NCI-H2081 treated with DMSO at 0.1 percent for 48 hours (cell line): ENCODE measurements around the gene GTSE1.
A peak's percentile ranks its signal among the peaks of the same experiment; 100 is the strongest.
"Not testable (repeated sequence)": the region's sequence is repeated elsewhere in the genome, so short reads cannot be mapped to it uniquely, and the experiment has no call there.

ENCODE experiments used
- DNase-seq: peaks from one replicate; lab custom pipeline; 2025; lab: John Stamatoyannopoulos, UW

GTSE1 gene

DNA sequence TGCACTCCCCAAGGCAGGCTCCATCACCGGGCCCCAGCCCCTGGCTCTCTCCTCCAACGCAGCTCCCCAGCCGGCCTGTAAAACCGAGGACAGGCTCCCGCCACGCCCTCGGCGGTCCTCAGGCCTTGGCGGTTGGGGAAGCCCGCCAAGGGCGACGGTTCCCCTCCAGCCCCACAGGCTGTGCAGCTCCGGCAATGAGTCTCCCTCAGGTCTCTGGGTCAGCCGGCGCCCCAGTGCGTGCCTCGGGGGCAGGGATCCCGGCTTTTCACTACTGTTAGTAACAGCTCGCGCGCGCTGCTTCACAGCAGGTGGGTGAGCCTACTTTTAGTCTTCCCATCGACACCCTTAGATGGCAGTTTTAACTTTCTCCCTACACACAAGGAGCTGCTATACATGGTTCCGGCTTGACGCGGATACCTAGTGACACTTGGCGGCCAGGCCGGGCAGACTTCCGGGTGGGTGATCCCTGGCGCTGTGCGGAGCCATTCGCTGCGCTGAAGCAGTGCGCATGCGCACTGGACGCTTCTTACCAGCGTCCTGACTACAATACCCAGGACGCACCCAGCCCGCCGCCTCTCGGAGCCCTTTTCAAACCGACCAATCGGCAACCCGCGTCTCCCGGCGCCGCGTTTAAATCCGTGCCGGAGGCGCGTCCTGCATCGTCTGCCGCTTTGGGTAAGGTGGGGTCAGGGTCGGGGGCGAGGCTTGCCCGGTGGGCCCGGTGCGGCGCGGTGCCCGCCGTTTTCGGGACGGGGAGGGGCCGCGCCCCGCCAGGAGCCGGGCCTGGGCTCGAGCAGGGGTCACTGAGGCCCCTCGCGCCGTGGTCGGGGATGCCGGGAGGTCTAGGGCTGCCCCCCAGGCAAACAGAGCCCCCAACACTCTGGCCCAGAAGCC, at the start of gene GTSE1:
TSS of gene GTSE1 (plus strand) at position 614 of the 894 bp plus-strand sequence. CDS start 531 bp downstream, outside the sequence.
- DNase-seq: peak; percentile 72

- no peak for DNase-seq
Measured at GRCh38 chr22:46247443-46247975, 49.2 kb upstream of the GTSE1 start.

GRCh38 chr22:46250035-46250782, 46.5 kb upstream of the GTSE1 start, which contains the start of gene CDPF1:
TSS of gene CDPF1 (minus strand) at chr22:46250293. CDS start at chr22:46248284, 2,009 bp downstream.
- no peak for DNase-seq

DNA sequence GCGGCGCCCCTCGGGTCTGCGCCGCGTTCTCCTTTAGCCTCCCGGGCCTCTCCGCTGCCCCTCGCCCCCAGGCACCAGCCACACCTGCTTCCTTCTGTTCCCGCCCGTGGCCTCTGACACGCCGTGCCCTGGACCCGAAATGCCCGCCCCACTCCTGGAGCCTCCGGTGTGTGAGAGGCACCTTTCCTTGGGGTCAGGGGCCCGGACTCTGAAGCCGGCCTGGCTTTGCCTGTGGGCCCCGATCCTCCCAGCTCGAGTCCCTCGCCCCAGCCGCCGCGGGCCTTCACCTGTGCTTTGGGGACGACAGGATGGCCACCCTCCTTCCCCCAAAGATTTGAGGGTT, 45.9 kb upstream of the GTSE1 start:
- DNase-seq: no peak

DNA sequence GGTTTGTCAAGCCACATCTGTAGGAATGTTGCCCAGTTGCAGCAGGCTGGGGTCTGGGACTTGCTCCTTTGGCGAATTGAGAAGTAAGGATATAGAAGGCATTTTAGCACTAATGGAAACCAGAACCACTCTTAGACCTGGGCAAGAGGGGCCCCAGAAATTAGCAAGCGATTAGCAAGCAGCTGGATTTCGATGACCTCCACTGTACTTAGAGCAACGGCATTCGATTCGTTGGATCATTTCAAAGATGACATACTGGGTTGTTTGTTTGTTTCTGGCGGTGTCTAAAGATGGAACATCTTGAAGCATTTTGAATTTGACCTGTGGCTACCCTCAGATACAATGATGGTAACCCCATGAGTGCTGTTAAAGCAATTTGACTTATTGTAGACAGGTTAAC, 45.4 kb upstream of the GTSE1 start:
- no peak for DNase-seq

- DNase-seq: no peak
Measured at GRCh38 chr22:46251816-46252380, 44.8 kb upstream of the GTSE1 start.

- DNase-seq: no peak
Measured at GRCh38 chr22:46256358-46256958, 40.2 kb upstream of the GTSE1 start.

DNA sequence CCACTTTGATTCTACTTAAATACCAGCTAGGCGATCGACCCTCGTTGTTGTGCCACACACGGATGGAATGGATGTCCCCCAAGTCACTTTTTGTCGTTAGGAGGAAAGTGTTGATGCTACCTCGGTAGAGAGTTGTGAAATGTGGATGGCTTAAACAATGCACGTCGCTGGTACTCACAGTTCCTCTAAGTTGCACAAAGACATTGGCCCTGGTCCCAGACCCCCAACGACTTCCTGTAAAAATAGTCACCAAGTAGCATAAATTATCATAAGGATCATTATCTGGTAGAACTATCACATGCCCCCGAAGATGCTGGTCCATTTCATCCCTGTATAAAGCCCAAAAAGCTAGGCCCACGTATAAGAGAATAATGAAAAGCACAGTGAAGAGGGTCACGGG, 37.3 kb upstream of the GTSE1 start:
- no peak for DNase-seq

GRCh38 chr22:46260038-46260437, 36.6 kb upstream of the GTSE1 start:
- DNase-seq: no peak

DNA sequence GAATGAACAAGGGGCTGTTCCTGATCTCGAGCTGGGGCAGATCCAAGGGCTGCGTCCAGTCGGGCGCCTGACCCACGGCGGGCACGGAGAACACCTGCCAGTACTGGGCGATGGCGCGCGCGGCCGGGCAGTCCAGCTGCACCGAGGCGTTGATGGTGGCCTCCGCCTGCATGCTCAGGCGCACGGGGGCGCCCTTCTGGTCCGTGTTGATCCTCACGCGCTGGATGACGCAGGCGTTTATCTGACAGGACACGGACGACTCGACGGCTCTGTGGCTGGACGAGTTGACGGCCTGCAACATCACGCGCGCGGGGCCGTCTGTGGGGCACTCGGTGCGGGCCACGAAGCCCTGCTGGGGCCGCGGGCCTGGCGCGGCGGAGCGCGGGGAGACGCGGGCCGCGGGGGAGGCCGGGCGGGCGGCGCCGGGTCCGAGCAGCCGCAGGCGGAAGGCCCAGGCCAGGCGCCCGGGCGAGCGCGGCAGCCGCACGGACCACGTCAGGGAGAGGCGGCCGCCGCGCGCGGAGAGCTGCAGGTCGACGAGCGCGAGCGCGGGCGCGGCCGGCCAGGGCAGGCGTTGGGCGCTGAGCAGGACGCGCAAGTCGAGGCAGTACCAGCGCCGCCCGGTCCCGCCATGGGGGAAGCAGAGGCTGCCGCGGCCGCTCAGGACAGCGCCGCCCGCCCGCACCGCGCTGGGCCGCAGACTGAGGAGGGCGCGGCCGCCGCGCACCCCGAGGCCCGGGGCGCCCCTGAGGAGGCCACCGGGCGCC, 34.0 kb upstream of the GTSE1 start:
- DNase-seq: no peak

- DNase-seq: no peak
Measured at GRCh38 chr22:46263216-46263590, 33.5 kb upstream of the GTSE1 start, which contains the start of gene PKDREJ. TSS of gene PKDREJ (minus strand) at chr22:46263343. CDS start at chr22:46263322, 21 bp downstream.

GRCh38 chr22:46264520-46264919, 32.1 kb upstream of the GTSE1 start:
- DNase-seq: not testable (repeated sequence)

- not testable (repeated sequence) for DNase-seq
Measured at GRCh38 chr22:46265627-46266026, 31.0 kb upstream of the GTSE1 start.

DNA sequence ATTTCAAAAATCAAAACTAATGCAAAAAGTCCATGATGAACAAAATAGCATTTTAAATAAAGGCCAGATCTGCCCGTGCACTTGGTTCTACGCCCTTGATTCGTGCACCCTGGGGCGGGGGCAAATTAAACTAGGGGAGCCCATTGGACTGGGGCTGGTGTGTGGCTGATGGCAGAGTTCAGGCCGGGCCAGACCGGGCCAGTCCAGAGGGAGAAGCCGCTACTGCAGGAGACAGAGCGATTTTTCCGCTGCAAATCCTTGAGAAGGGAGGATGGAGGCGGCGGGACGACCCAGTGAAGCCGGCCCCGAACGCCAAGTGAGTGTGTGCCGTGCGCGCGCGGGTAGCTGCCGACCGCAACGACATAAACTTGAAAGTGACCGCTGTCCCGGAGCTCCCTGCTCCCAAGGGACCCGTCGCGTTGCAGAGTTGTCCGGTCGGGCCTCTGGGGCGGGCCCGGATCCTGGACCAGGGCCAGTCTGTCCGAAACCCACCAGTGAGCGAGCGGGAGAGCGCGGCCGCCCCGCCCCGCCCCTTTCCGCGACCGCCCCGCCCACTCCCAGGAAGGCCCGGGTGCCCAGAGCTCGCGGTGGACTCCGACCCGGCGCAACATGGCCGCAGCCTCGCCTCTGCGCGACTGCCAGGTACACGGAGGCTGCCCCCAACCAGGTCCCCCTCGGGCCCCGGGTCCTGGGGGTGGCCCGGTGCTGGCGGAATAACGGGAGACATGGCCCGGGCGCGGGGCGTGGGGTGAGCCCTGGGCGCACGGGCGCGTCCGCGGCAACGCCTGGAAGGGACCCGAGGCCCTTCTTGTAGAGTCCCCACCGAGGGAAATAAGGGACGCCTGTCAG, 29.0 kb upstream of the GTSE1 start, which contains the start of gene TTC38:
TSS of gene TTC38 (plus strand) at position 578 of the 849 bp plus-strand sequence. CDS start at position 610, 32 bp downstream.
- no peak for DNase-seq

DNA sequence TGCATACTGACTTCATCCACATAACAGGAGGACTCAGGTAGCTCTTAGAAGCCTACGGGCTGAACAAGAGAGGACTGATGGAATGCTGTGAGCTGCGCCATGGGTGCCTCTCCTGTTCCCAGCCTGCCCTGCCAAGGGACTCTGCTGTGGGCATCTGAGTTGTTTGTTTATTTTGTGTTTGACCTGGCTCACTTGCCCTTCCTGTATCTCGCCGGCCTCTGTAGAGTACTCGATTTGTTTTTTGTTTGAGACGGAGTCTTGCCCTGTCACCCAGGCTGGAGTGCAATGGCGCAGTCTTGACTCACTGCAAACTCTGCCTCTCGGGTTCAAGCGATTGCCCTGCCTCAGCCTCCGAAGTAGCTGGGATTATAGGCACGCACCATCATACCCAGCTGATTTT, 27.1 kb upstream of the GTSE1 start:
- no peak for DNase-seq

DNA sequence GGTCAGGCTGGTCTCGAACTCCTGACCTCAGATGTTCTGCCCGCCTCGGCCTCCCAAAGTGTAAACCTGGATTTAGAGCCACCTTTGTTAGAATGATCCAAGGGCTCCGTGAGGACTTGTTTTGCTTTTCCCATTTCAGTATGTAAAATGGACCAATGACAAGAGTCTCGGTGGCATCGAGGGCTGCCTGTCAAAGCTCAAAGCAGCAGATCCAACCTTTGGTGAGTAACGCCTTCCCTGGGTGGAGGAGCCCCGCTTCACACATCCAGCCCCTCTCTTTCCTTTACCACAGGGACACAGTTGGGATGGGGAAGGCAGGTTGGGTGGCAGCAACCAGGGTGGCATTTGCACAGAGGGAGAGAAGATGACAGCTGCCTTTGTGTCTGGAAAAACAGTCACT, 24.5 kb upstream of the GTSE1 start:
- no peak for DNase-seq

- no peak for DNase-seq
Measured at GRCh38 chr22:46272762-46273431, 23.8 kb upstream of the GTSE1 start.

- DNase-seq: no peak
Measured at GRCh38 chr22:46273432-46274148, 23.1 kb upstream of the GTSE1 start.

GRCh38 chr22:46274381-46274780, 22.3 kb upstream of the GTSE1 start:
- DNase-seq: no peak
